Measurements from ENCODE around the gene SNIP1. TPM values are rescaled to one million over a fixed set of nuclear protein-coding genes. Genes with fewer than 3 reads are reported as not detected.

The SNIP1 gene
- total RNA-seq, 3 donors from 2014 or later (not counting 1 experiment from before 2014, with no cell fraction given), result 67.2 to 74.8 (median 68.1) TPM

DNA sequence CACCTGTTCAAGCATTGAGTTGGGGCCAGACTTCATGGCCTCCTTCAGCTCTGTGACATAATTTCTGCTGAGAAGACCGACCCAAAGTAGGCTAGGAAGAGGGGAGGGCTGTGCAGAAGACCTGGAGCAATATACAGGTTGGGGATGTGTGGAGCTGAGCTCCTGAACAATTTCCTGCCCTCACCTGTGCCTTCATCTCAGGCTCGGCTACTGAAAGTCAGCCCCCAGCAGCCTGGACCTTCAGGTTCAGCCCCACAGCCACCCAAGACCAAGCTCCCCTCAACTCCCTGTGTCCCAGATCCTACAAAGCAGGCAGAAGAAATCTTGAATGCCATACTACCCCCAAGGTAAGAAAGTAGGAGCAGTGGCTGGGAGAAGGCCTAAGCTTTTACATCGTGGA, 3.3 kb upstream of the SNIP1 start:
- 76% methylated on average over 2 of the region's 3 CpGs for WGBS (ENCODE audit: insufficient coverage)
- TF ChIP-seq, protein P1, sequence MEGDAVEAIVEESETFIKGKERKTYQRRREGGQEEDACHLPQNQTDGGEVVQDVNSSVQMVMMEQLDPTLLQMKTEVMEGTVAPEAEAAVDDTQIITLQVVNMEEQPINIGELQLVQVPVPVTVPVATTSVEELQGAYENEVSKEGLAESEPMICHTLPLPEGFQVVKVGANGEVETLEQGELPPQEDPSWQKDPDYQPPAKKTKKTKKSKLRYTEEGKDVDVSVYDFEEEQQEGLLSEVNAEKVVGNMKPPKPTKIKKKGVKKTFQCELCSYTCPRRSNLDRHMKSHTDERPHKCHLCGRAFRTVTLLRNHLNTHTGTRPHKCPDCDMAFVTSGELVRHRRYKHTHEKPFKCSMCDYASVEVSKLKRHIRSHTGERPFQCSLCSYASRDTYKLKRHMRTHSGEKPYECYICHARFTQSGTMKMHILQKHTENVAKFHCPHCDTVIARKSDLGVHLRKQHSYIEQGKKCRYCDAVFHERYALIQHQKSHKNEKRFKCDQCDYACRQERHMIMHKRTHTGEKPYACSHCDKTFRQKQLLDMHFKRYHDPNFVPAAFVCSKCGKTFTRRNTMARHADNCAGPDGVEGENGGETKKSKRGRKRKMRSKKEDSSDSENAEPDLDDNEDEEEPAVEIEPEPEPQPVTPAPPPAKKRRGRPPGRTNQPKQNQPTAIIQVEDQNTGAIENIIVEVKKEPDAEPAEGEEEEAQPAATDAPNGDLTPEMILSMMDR (IDR thresholded peaks at IDR 0.05), result no peak
- H3K27me3 Mint-ChIP-seq (ENCODE audit: low read depth in 2 of 2), result peaks cover 0 to 2% of the 10 kb centered on the region in 2 donors

GRCh38 chr1:37556712-37557196, 2.7 kb upstream of the SNIP1 start, which contains the start of gene DNALI1:
Gene DNALI1 (plus strand): TSS chr1:37556940. CDS start chr1:37556995, 55 bp downstream.
- no peaks in the 10 kb centered on the region for H3K27me3 ChIP-seq (ENCODE audit: control insufficient read depth, insufficient read depth, low read length)
- Mint-ChIP-seq H3K4me3 (no peak within 1 kb of the TSS), H3K9me3 (no peaks in the 10 kb centered on the region), H3K36me3 (no peaks in the 10 kb centered on the region), H3K27me3 (ENCODE audit: low read depth in 2 of 2) (peaks cover 0 to 2% of the 10 kb centered on the region in 2 donors), H3K4me1 (peaks cover 25% of the 10 kb centered on the region in 2 donors), H3K27ac (no peak within 1 kb of the TSS)
- H3K36me3 ChIP-seq (ENCODE audit: control insufficient read depth, insufficient read depth, low read length), result peaks cover 4% of the 10 kb centered on the region
- TF ChIP-seq, protein P1 (IDR thresholded peaks at IDR 0.05), result no peak
- H3K4me1 ChIP-seq (ENCODE audit: control insufficient read depth, insufficient read depth, low read length), result peaks cover 15% of the 10 kb centered on the region
- no peak within 1 kb of the TSS for H3K27ac ChIP-seq (ENCODE audit: low read length)
- H3K4me3 ChIP-seq (ENCODE audit: low read length), result no peak within 1 kb of the TSS
- DNase-seq (peak in 1 of 2 donors; percentile 38), ATAC-seq (no peak)
- intact Hi-C loops (cut with micrococcal nuclease), result no loop called here
- H3K9me3 ChIP-seq (ENCODE audit: control insufficient read depth, insufficient read depth, low read length), result no peaks in the 10 kb centered on the region
- 45% methylated on average over 31 of the region's 31 CpGs for WGBS (ENCODE audit: insufficient coverage)

More for the DNA sequence above, 3.3 kb upstream of the SNIP1 start:
- DNase-seq, result no peak
- Mint-ChIP-seq H3K27ac (no peak overlapping the region), H3K9me3 (no peaks in the 10 kb centered on the region), H3K4me3 (no peak overlapping the region), H3K36me3 (no peaks in the 10 kb centered on the region), H3K4me1 (peaks cover 18 to 20% of the 10 kb centered on the region in 2 donors)
- Histone ChIP-seq H3K9me3 (ENCODE audit: control insufficient read depth, insufficient read depth, low read length) (no peaks in the 10 kb centered on the region), H3K4me3 (ENCODE audit: low read length) (no peak overlapping the region), H3K4me1 (ENCODE audit: control insufficient read depth, insufficient read depth, low read length) (peaks cover 15% of the 10 kb centered on the region), H3K27ac (ENCODE audit: low read length) (no peak overlapping the region), H3K27me3 (ENCODE audit: control insufficient read depth, insufficient read depth, low read length) (no peaks in the 10 kb centered on the region), H3K36me3 (ENCODE audit: control insufficient read depth, insufficient read depth, low read length) (no peaks in the 10 kb centered on the region)
- ATAC-seq, result no peak
- intact Hi-C loops (cut with micrococcal nuclease), result no loop called here

- peak; percentile 11 to 30 (median 19) for ATAC-seq
- Mint-ChIP-seq H3K27me3 (ENCODE audit: low read depth in 2 of 2) (peaks cover 0 to 2% of the 10 kb centered on the region in 2 donors), H3K4me3 (peak overlapping the region; percentile 99), H3K9me3 (no peaks in the 10 kb centered on the region), H3K27ac (peak overlapping the region; percentile 93 to 98), H3K4me1 (peaks cover 38 to 48% of the 10 kb centered on the region in 2 donors), H3K36me3 (peaks cover 4% of the 10 kb centered on the region)
- peaks cover 15% of the 10 kb centered on the region for H3K4me1 ChIP-seq (ENCODE audit: control insufficient read depth, insufficient read depth, low read length)
- WGBS (ENCODE audit: insufficient coverage), result 5% methylated on average over 11 of the region's 11 CpGs
- DNase-seq, result no peak
- peak overlapping the region; percentile 84 for H3K27ac ChIP-seq (ENCODE audit: low read length)
- H3K9me3 ChIP-seq (ENCODE audit: control insufficient read depth, insufficient read depth, low read length), result no peaks in the 10 kb centered on the region
- peak overlapping the region; percentile 81 for H3K4me3 ChIP-seq (ENCODE audit: low read length)
- TF ChIP-seq, protein P1 (IDR thresholded peaks at IDR 0.05), result no peak
- peaks cover 6% of the 10 kb centered on the region for H3K36me3 ChIP-seq (ENCODE audit: control insufficient read depth, insufficient read depth, low read length)
- intact Hi-C loops (cut with micrococcal nuclease), result loop anchor here (5.0 kb wide), 1 partner anchor 44 kb away; the partner anchor contains the start of gene GNL2
- no peaks in the 10 kb centered on the region for H3K27me3 ChIP-seq (ENCODE audit: control insufficient read depth, insufficient read depth, low read length)
Measured at GRCh38 chr1:37553598-37553926, 531 bp downstream of the SNIP1 start.

DNA sequence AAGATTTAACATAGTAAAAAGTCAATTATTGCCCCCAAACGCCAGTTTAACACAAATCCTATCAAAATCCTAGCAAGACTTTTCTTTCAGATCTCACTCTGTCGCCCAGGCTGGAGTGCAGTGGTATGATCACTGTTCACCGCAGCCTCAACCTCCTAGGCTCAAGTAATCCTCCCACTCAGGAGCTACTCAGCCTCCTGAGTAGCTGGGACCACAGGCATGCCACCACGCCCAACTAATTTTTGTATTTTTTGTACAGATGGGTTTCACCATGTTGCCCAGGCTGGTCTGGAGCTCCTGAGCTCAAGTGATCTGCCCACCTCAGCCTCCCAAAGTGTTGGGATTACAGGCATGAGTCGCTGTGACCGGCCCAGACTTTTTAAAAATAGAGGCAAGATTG, 4.8 kb downstream of the SNIP1 start:
- intact Hi-C loops (cut with micrococcal nuclease), result no loop called here
- no peak overlapping the region for H3K4me3 Mint-ChIP-seq
- H3K27me3 Mint-ChIP-seq (ENCODE audit: low read depth in 2 of 2), result no peaks in the 10 kb centered on the region
- H3K4me1 Mint-ChIP-seq, result peaks cover 43 to 53% of the 10 kb centered on the region in 2 donors
- H3K9me3 Mint-ChIP-seq, result no peaks in the 10 kb centered on the region
- DNase-seq (no peak), ATAC-seq (no peak)
- WGBS (ENCODE audit: insufficient coverage), result 94% methylated on average over 6 of the region's 6 CpGs
- H3K27me3 ChIP-seq (ENCODE audit: control insufficient read depth, insufficient read depth, low read length), result no peaks in the 10 kb centered on the region
- H3K4me1 ChIP-seq (ENCODE audit: control insufficient read depth, insufficient read depth, low read length), result peaks cover 12% of the 10 kb centered on the region
- peaks cover 20% of the 10 kb centered on the region for H3K36me3 Mint-ChIP-seq
- no peaks in the 10 kb centered on the region for H3K9me3 ChIP-seq (ENCODE audit: control insufficient read depth, insufficient read depth, low read length)
- H3K27ac ChIP-seq (ENCODE audit: low read length), result no peak overlapping the region
- TF ChIP-seq, protein P1 (IDR thresholded peaks at IDR 0.05), result no peak
- peak overlapping the region; percentile 68 to 72 for H3K27ac Mint-ChIP-seq
- H3K36me3 ChIP-seq (ENCODE audit: control insufficient read depth, insufficient read depth, low read length), result peaks cover 19% of the 10 kb centered on the region
- H3K4me3 ChIP-seq (ENCODE audit: low read length), result no peak overlapping the region

All from natural killer cell (primary cell).